WI38 (cell line): Measurements from ENCODE around the gene RCAN3.
A peak's percentile ranks its signal among the peaks of the same experiment; 100 is the strongest.

ENCODE experiments used
- H3K4me3 ChIP-seq: 2 replicates; pipeline ENCODE4 v1.5.1; 2011; ENCODE audit warnings: low read depth, mild to moderate bottlenecking, control low read depth, low read length
- TF ChIP-seq, protein P1 (sequence below): IDR thresholded peaks from 2 replicates; pipeline ENCODE4 v1.5.1; 2012; ENCODE audit warnings: low read depth, mild to moderate bottlenecking, control low read depth, low read length

The RCAN3 gene

DNA sequence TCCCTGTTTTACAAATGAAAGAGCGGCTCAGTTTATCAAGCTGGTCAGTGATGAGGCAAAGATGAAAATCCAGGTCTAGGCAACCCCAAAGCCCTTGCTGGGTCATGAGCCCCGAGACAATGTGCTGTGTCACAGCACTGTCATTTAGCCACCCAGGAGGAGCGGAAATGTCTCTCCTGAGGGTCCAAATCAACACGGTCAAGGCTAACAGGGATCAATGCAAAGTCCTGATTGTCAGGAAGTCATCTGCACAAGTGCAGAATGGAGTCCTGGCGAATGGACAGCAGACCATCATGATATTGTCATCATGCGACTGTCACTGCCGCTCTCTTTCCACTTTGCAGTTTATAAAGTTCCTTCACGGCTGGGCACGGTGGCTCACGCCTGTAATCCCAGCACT is 83.5 kb downstream of the RCAN3 start:
- no peak overlapping the region for H3K4me3 ChIP-seq
- TF ChIP-seq, protein P1, sequence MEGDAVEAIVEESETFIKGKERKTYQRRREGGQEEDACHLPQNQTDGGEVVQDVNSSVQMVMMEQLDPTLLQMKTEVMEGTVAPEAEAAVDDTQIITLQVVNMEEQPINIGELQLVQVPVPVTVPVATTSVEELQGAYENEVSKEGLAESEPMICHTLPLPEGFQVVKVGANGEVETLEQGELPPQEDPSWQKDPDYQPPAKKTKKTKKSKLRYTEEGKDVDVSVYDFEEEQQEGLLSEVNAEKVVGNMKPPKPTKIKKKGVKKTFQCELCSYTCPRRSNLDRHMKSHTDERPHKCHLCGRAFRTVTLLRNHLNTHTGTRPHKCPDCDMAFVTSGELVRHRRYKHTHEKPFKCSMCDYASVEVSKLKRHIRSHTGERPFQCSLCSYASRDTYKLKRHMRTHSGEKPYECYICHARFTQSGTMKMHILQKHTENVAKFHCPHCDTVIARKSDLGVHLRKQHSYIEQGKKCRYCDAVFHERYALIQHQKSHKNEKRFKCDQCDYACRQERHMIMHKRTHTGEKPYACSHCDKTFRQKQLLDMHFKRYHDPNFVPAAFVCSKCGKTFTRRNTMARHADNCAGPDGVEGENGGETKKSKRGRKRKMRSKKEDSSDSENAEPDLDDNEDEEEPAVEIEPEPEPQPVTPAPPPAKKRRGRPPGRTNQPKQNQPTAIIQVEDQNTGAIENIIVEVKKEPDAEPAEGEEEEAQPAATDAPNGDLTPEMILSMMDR = no peak

DNA sequence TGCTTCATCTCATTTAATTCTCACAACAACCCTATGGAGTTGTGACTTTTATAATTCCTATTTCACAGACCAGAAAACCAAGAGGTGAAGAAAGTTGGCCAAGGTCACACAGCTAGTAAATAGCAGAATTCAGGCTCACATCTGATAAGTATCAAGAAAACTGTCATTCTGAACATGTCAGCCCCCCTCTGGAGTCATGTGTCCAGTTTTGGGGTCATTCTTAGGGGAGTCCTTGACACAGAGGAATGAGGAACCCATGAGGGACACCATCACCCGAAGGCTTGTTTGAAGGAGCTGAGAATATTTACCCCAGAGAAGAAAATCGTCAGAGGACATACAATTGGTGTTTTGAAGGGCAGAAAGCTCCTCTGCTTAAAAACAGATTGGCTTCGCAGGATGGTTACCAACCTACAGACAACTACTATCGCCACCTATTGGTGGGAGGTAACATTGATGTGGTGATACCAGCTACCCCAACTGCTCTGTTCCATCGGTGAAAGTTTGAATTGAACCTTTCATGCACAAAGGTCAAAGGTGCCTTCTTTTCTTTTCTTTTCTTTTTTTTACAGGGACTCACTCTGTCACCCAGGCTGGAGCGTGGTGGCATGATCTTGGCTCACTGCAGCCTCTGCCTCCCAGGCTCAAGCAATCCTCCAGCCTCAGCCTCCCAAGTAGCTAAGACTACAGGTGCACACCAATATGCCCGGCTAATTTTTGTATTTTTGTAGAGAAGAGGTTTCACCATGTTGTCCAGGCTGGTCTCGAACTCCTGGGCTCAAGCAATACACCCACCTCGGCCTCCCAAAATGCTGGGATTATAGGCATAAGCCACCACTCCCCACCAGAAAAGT is 84.6 kb downstream of the RCAN3 start:
- no peak overlapping the region for H3K4me3 ChIP-seq
- TF ChIP-seq, protein P1 = peak; percentile 61

DNA sequence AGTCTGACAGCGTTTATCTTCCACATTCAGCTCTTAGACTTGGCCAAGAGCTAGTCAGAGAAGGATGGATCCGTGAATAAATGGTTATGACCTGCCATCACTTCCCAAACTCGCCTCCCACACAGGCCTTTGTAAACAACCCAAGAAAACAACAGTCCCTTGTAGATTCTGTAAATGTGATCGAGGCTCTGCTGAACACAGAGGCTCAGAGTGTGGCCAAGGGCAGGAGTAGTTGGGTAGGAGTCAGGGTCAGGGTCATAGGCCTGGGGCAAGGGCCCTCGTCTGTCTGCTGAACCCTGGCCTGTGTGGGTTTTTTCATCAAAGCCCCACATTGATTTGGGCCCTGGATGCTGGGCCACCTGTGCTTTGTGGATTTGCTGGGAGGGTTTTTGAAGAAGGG is 85.9 kb downstream of the RCAN3 start:
- no peak overlapping the region for H3K4me3 ChIP-seq
- TF ChIP-seq, protein P1 = no peak

DNA sequence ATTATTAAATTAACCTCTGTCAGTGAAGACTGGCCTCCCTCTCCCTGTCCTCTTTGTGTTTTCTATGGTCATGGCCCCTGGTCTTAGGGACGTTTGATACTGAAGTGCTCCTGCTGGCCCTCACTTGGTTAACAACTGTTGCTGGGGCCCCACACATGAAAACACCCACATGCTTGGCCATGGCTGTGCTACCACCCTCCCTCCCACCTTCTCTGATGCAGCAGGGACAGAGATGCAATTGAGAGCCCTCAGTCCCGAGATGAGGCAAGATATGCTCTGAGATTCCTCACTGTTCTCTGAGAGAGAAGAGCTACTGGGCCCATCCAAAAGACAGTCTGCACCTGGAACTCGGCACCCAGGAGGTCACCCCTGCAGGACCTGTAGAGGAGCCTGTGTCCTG is 86.6 kb downstream of the RCAN3 start:
- TF ChIP-seq, protein P1 = no peak
- H3K4me3 ChIP-seq = no peak overlapping the region
